GM19025 (cell line): Measurements from ENCODE around the gene FGB.

Experiments used
- ATAC-seq: cut with Tn5 transposase; IDR thresholded peaks from one replicate; pipeline ENCODE4 v1.9.1; 2021; ENCODE audit warnings: mild to moderate bottlenecking, low read depth, moderate library complexity; ENCODE audit not compliant: unreplicated experiment

The FGB gene

GRCh38 chr4:154562697-154563254 lies at the start of gene FGB:
FGB (plus strand) TSS chr4:154563011; CDS start chr4:154563019, 8 bp downstream.
- no peak for ATAC-seq

GRCh38 chr4:154516318-154517029 lies 46.3 kb upstream of the FGB start:
- no peak for ATAC-seq

- no peak for ATAC-seq
Observed at GRCh38 chr4:154517591-154517990, 45.2 kb upstream of the FGB start.

- ATAC-seq: no peak
Observed at GRCh38 chr4:154519214-154519613, 43.6 kb upstream of the FGB start.

- ATAC-seq: no peak
Observed at GRCh38 chr4:154521607-154522006, 41.2 kb upstream of the FGB start.

GRCh38 chr4:154526151-154526550 lies 36.7 kb upstream of the FGB start:
- no peak for ATAC-seq

- no peak for ATAC-seq
Observed at GRCh38 chr4:154527308-154527707, 35.5 kb upstream of the FGB start.

GRCh38 chr4:154528869-154529268 lies 33.9 kb upstream of the FGB start:
- no peak for ATAC-seq

GRCh38 chr4:154529728-154530519 lies 32.9 kb upstream of the FGB start:
- no peak for ATAC-seq

- no peak for ATAC-seq
Observed at GRCh38 chr4:154534296-154534695, 28.5 kb upstream of the FGB start.

- ATAC-seq: no peak
Observed at GRCh38 chr4:154542271-154542879, 20.4 kb upstream of the FGB start.

- ATAC-seq: no peak
Observed at GRCh38 chr4:154545689-154546088, 17.1 kb upstream of the FGB start.

- ATAC-seq: peak; percentile 96
Observed at GRCh38 chr4:154549894-154550790, 12.7 kb upstream of the FGB start, which contains the start of gene PLRG1. PLRG1 (minus strand) TSS chr4:154550400; CDS start chr4:154550308, 92 bp downstream.

- peak; percentile 36 for ATAC-seq
Observed at GRCh38 chr4:154551872-154552686, 10.7 kb upstream of the FGB start.

GRCh38 chr4:154559141-154559493 lies 3.7 kb upstream of the FGB start:
- ATAC-seq: peak; percentile 24

GRCh38 chr4:154559494-154560418 lies 3.1 kb upstream of the FGB start:
- peak; percentile 74 for ATAC-seq

GRCh38 chr4:154560419-154560801 lies 2.4 kb upstream of the FGB start:
- no peak for ATAC-seq

- no peak for ATAC-seq
Observed at GRCh38 chr4:154560824-154561231, 2.0 kb upstream of the FGB start.
